Measurements from ENCODE around the gene OR10H2.
"Not testable (repeated sequence)": the region's sequence is repeated elsewhere in the genome, so short reads cannot be mapped to it uniquely, and the experiment has no call there.

Gene OR10H2
- 0 reads per million in 2 experiments for total RNA-seq

GRCh38 chr19:15727724-15728123, at the start of gene OR10H2:
OR10H2 (plus strand) TSS chr19:15728024; CDS start chr19:15728044, 20 bp downstream.
- no peak for DNase-seq (ENCODE audit: low read depth)

GRCh38 chr19:15679089-15679488, 48.7 kb upstream of the OR10H2 start:
- no peak for DNase-seq (ENCODE audit: low read depth)

- DNase-seq (ENCODE audit: low read depth), result not testable (repeated sequence)
These were observed 48.0 kb upstream of the OR10H2 start for GRCh38 chr19:15679865-15680264.

- DNase-seq (ENCODE audit: low read depth), result no peak
These were observed 47.1 kb upstream of the OR10H2 start for GRCh38 chr19:15680478-15681322.

GRCh38 chr19:15683411-15683810, 44.4 kb upstream of the OR10H2 start:
- no peak for DNase-seq (ENCODE audit: low read depth)

GRCh38 chr19:15684828-15685227, 43.0 kb upstream of the OR10H2 start:
- no peak for DNase-seq (ENCODE audit: low read depth)

- no peak for DNase-seq (ENCODE audit: low read depth)
These were observed 31.1 kb upstream of the OR10H2 start for GRCh38 chr19:15696654-15697194.

- DNase-seq (ENCODE audit: low read depth), result no peak
These were observed 25.9 kb upstream of the OR10H2 start for GRCh38 chr19:15701757-15702533.

GRCh38 chr19:15702534-15702930, 25.3 kb upstream of the OR10H2 start:
- no peak for DNase-seq (ENCODE audit: low read depth)

GRCh38 chr19:15714638-15715037, 13.2 kb upstream of the OR10H2 start:
- DNase-seq (ENCODE audit: low read depth), result no peak

GRCh38 chr19:15715642-15716041, 12.2 kb upstream of the OR10H2 start:
- DNase-seq (ENCODE audit: low read depth), result no peak

GRCh38 chr19:15717809-15718208, 10.0 kb upstream of the OR10H2 start:
- no peak for DNase-seq (ENCODE audit: low read depth)

GRCh38 chr19:15721268-15721667, 6.6 kb upstream of the OR10H2 start:
- no peak for DNase-seq (ENCODE audit: low read depth)

- no peak for DNase-seq (ENCODE audit: low read depth)
These were observed 4.9 kb upstream of the OR10H2 start for GRCh38 chr19:15722956-15723355.

- no peak for DNase-seq (ENCODE audit: low read depth)
These were observed 2.7 kb downstream of the OR10H2 start for GRCh38 chr19:15730538-15730937.

GRCh38 chr19:15732388-15732787, 4.6 kb downstream of the OR10H2 start:
- DNase-seq (ENCODE audit: low read depth), result no peak

- no peak for DNase-seq (ENCODE audit: low read depth)
These were observed 6.1 kb downstream of the OR10H2 start for GRCh38 chr19:15733895-15734294.

GRCh38 chr19:15737722-15738121, 9.9 kb downstream of the OR10H2 start, which contains the start of gene OR10H3:
OR10H3 (plus strand) TSS chr19:15737985; CDS start chr19:15741393, 3,408 bp downstream.
- DNase-seq (ENCODE audit: low read depth), result no peak

GRCh38 chr19:15740785-15741184, 13.0 kb downstream of the OR10H2 start:
- DNase-seq (ENCODE audit: low read depth), result no peak

GRCh38 chr19:15748239-15748638, 20.4 kb downstream of the OR10H2 start:
- DNase-seq (ENCODE audit: low read depth), result no peak

- no peak for DNase-seq (ENCODE audit: low read depth)
These were observed 30.6 kb downstream of the OR10H2 start for GRCh38 chr19:15758379-15758778.

- DNase-seq (ENCODE audit: low read depth), result no peak
These were observed 32.2 kb downstream of the OR10H2 start for GRCh38 chr19:15759962-15760565.
